Prostate gland (tissue), 2 donors: ENCODE data around the gene CHRND.

Experiments used
- CTCF ChIP-seq, 4 experiments: fragments of 200-600 bp in 2 of 4; fragments of 450-650 bp in 2 of 4; sonication (generic) in 2 of 4; IDR thresholded peaks; 1 replicate in 3 of 4; 2 replicates in 1 of 4; pipeline ENCODE4 v1.5.1; 2016 to 2019; ENCODE audit warnings: antibody characterized with exemption in 4 of 4, mild to moderate bottlenecking in 2 of 4, moderate library complexity in 2 of 4
- POLR2A ChIP-seq: fragments of 450-650 bp; IDR thresholded peaks from one replicate; pipeline ENCODE4 v1.6.1; 2016; ENCODE audit warnings: antibody characterized with exemption, mild to moderate bottlenecking

GRCh38 chr2:232580648-232580981, 54.7 kb downstream of the CHRND start:
- TF ChIP-seq POLR2A, result no peak
- TF ChIP-seq CTCF (IDR thresholded peaks at IDR 0.05), result no peak
